ENCODE data around the gene CASTOR1. TPM values are rescaled to one million over a fixed set of nuclear protein-coding genes. Genes with fewer than 3 reads are reported as not detected.
A peak's percentile ranks its signal among the peaks of the same experiment; 100 is the strongest.

CASTOR1 gene
- total RNA-seq, 3 donors from 2014 or later = 1.1 to 2.9 (median 2.4) TPM

GRCh38 chr22:30326255-30326705 lies 37.0 kb upstream of the CASTOR1 start:
- Mint-ChIP-seq H3K4me1 (ENCODE audit: low read depth) (peaks cover 50% of the 10 kb centered on the region), H3K4me3 (peak overlapping the region; percentile 85)

GRCh38 chr22:30325724-30326254 lies 36.5 kb upstream of the CASTOR1 start:
- H3K9me3 Mint-ChIP-seq = no peaks in the 10 kb centered on the region
- H3K27me3 Mint-ChIP-seq (ENCODE audit: low read depth) = no peaks in the 10 kb centered on the region
- DNase-seq (no peak), ATAC-seq (no peak)
- H3K4me3 Mint-ChIP-seq = peak overlapping the region; percentile 85
- H3K36me3 Mint-ChIP-seq (ENCODE audit: insufficient read depth) = peaks cover 13% of the 10 kb centered on the region
- H3K4me1 Mint-ChIP-seq (ENCODE audit: low read depth) = peaks cover 55% of the 10 kb centered on the region

More at GRCh38 chr22:30326255-30326705, 37.0 kb upstream of the CASTOR1 start:
- Mint-ChIP-seq H3K27me3 (ENCODE audit: low read depth) (no peaks in the 10 kb centered on the region), H3K9me3 (no peaks in the 10 kb centered on the region), H3K36me3 (ENCODE audit: insufficient read depth) (peaks cover 13% of the 10 kb centered on the region)
- ATAC-seq = peak; percentile 30 to 34
- peak; percentile 15 for DNase-seq

GRCh38 chr22:30325065-30325720 lies 35.9 kb upstream of the CASTOR1 start:
- Mint-ChIP-seq H3K9me3 (no peaks in the 10 kb centered on the region), H3K4me1 (ENCODE audit: low read depth) (peaks cover 61% of the 10 kb centered on the region), H3K36me3 (ENCODE audit: insufficient read depth) (peaks cover 11% of the 10 kb centered on the region), H3K27me3 (ENCODE audit: low read depth) (no peaks in the 10 kb centered on the region), H3K4me3 (peak overlapping the region; percentile 85)
- no peak for ATAC-seq
- DNase-seq = no peak

- DNase-seq (no peak), ATAC-seq (no peak)
- Mint-ChIP-seq H3K36me3 (ENCODE audit: insufficient read depth) (peaks cover 8% of the 10 kb centered on the region), H3K4me1 (ENCODE audit: low read depth) (peaks cover 71% of the 10 kb centered on the region), H3K27me3 (ENCODE audit: low read depth) (no peaks in the 10 kb centered on the region), H3K4me3 (peak overlapping the region; percentile 85), H3K9me3 (no peaks in the 10 kb centered on the region)
Observed at GRCh38 chr22:30324014-30324730, 34.9 kb upstream of the CASTOR1 start.

- DNase-seq (no peak), ATAC-seq (no peak)
- peaks cover 14% of the 10 kb centered on the region for H3K36me3 Mint-ChIP-seq (ENCODE audit: insufficient read depth)
- H3K9me3 Mint-ChIP-seq = no peaks in the 10 kb centered on the region
- peaks cover 81% of the 10 kb centered on the region for H3K4me1 Mint-ChIP-seq (ENCODE audit: low read depth)
- H3K4me3 Mint-ChIP-seq = no peak overlapping the region
- no peaks in the 10 kb centered on the region for H3K27me3 Mint-ChIP-seq (ENCODE audit: low read depth)
Observed at GRCh38 chr22:30323246-30323645, 33.9 kb upstream of the CASTOR1 start.

GRCh38 chr22:30321461-30321860 lies 32.2 kb upstream of the CASTOR1 start:
- DNase-seq = no peak
- H3K36me3 Mint-ChIP-seq (ENCODE audit: insufficient read depth) = peaks cover 16% of the 10 kb centered on the region
- H3K9me3 Mint-ChIP-seq = no peaks in the 10 kb centered on the region
- peaks cover 87% of the 10 kb centered on the region for H3K4me1 Mint-ChIP-seq (ENCODE audit: low read depth)
- ATAC-seq = no peak
- H3K4me3 Mint-ChIP-seq = no peak overlapping the region
- H3K27me3 Mint-ChIP-seq (ENCODE audit: low read depth) = no peaks in the 10 kb centered on the region

- ATAC-seq (no peak), DNase-seq (no peak)
- peaks cover 92% of the 10 kb centered on the region for H3K4me1 Mint-ChIP-seq (ENCODE audit: low read depth)
- H3K27me3 Mint-ChIP-seq (ENCODE audit: low read depth) = no peaks in the 10 kb centered on the region
- H3K4me3 Mint-ChIP-seq = no peak overlapping the region
- H3K9me3 Mint-ChIP-seq = no peaks in the 10 kb centered on the region
- H3K36me3 Mint-ChIP-seq (ENCODE audit: insufficient read depth) = peaks cover 22% of the 10 kb centered on the region
Observed at GRCh38 chr22:30320021-30320556, 30.8 kb upstream of the CASTOR1 start.

GRCh38 chr22:30318799-30319419 lies 29.6 kb upstream of the CASTOR1 start:
- H3K4me3 Mint-ChIP-seq = no peak overlapping the region
- H3K36me3 Mint-ChIP-seq (ENCODE audit: insufficient read depth) = peaks cover 25% of the 10 kb centered on the region
- peak in 1 of 2 donors; percentile 25 for ATAC-seq

GRCh38 chr22:30317778-30318177 lies 28.5 kb upstream of the CASTOR1 start:
- ATAC-seq = no peak
- peaks cover 24% of the 10 kb centered on the region for H3K36me3 Mint-ChIP-seq (ENCODE audit: insufficient read depth)
- H3K4me3 Mint-ChIP-seq = no peak overlapping the region
- DNase-seq = no peak
- H3K4me1 Mint-ChIP-seq (ENCODE audit: low read depth) = peaks cover 92% of the 10 kb centered on the region
- H3K9me3 Mint-ChIP-seq = peaks cover under 1% of the 10 kb centered on the region
- H3K27me3 Mint-ChIP-seq (ENCODE audit: low read depth) = no peaks in the 10 kb centered on the region

More at GRCh38 chr22:30318799-30319419, 29.6 kb upstream of the CASTOR1 start:
- Mint-ChIP-seq H3K4me1 (ENCODE audit: low read depth) (peaks cover 92% of the 10 kb centered on the region), H3K9me3 (no peaks in the 10 kb centered on the region), H3K27me3 (ENCODE audit: low read depth) (no peaks in the 10 kb centered on the region)
- no peak for DNase-seq

GRCh38 chr22:30315962-30316576 lies 26.8 kb upstream of the CASTOR1 start:
- ATAC-seq (no peak), DNase-seq (no peak)
- Mint-ChIP-seq H3K4me1 (ENCODE audit: low read depth) (peaks cover 97% of the 10 kb centered on the region), H3K4me3 (no peak overlapping the region), H3K36me3 (ENCODE audit: insufficient read depth) (peaks cover 27% of the 10 kb centered on the region), H3K9me3 (peaks cover 3% of the 10 kb centered on the region), H3K27me3 (ENCODE audit: low read depth) (no peaks in the 10 kb centered on the region)

- H3K4me3 Mint-ChIP-seq = peak overlapping the region; percentile 30
- H3K36me3 Mint-ChIP-seq (ENCODE audit: insufficient read depth) = peaks cover 24% of the 10 kb centered on the region
Observed at GRCh38 chr22:30314915-30315314, 25.6 kb upstream of the CASTOR1 start.

GRCh38 chr22:30313527-30314363 lies 24.4 kb upstream of the CASTOR1 start:
- ATAC-seq (no peak), DNase-seq (no peak)
- H3K4me3 Mint-ChIP-seq = no peak overlapping the region
- peaks cover 22% of the 10 kb centered on the region for H3K36me3 Mint-ChIP-seq (ENCODE audit: insufficient read depth)
- H3K9me3 Mint-ChIP-seq = peaks cover 3% of the 10 kb centered on the region
- peaks cover 97% of the 10 kb centered on the region for H3K4me1 Mint-ChIP-seq (ENCODE audit: low read depth)
- no peaks in the 10 kb centered on the region for H3K27me3 Mint-ChIP-seq (ENCODE audit: low read depth)

More at GRCh38 chr22:30314915-30315314, 25.6 kb upstream of the CASTOR1 start:
- Mint-ChIP-seq H3K9me3 (peaks cover 3% of the 10 kb centered on the region), H3K27me3 (ENCODE audit: low read depth) (no peaks in the 10 kb centered on the region), H3K4me1 (ENCODE audit: low read depth) (peaks cover 97% of the 10 kb centered on the region)
- DNase-seq = peak; percentile 50
- peak; percentile 70 to 74 for ATAC-seq

- H3K36me3 Mint-ChIP-seq (ENCODE audit: insufficient read depth) = peaks cover 19% of the 10 kb centered on the region
- peaks cover 97% of the 10 kb centered on the region for H3K4me1 Mint-ChIP-seq (ENCODE audit: low read depth)
- H3K27me3 Mint-ChIP-seq (ENCODE audit: low read depth) = no peaks in the 10 kb centered on the region
- H3K9me3 Mint-ChIP-seq = peaks cover 3% of the 10 kb centered on the region
- peak overlapping the region; percentile 13 for H3K4me3 Mint-ChIP-seq
- no peak for DNase-seq
- peak; percentile 46 to 54 for ATAC-seq
Observed at GRCh38 chr22:30312053-30312452, 22.7 kb upstream of the CASTOR1 start.
